ENCODE measurements around the gene KYAT1.

The KYAT1 gene

DNA sequence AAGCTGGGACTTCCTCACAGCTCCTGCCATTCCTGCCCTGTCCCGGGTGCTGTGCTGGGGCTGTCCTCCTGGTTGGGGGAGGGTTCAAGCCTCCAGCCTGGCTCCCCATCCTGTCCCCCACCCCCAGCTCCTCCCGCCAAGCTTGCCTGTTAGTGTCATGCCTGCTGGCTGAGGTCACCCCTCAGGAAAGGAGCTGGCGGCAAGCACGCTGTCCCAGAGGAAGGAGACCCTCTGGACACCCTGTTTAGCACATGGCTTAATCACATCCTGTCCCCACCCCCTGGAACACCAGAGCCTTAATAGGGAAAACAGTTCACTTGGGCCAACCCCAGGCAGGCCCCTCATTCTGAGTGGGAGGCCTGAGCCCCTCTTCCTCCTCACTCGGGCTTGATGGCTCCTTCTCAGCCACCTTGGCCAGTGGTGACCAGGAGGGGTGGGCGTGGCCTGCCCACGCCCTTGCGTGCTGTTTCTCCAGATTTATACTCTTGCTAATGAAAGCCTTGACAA, 29.8 kb upstream of the KYAT1 start:
- DNase-seq = no peak
- in situ Hi-C loops (cut with HindIII; ENCODE audit: low pct_ligation_motif_present, low pct_unique_long_range_greater_than_20kb, low sequenced_read_pairs) = no loop called here

DNA sequence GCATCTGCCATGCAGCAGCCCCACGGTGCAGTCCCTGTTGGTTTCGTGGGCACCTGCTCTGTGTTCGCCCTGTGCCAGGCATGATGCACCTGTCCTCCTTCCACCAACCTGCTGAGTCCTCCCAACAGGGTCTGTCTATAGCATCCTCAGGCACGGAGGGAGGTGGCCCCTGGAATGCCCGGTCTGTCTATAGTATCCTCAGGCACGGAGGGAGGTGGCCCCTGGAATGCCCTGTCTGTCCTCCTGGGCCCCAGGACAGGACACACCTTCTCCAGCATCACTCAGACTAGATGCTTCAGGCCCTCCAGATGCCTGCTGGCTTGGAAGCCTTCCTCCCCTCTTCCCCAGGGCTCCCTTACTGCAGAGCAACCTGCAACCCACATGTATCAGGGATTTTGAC, 29.2 kb upstream of the KYAT1 start:
- in situ Hi-C loops (cut with HindIII; ENCODE audit: low pct_ligation_motif_present, low pct_unique_long_range_greater_than_20kb, low sequenced_read_pairs) = no loop called here
- no peak for DNase-seq

DNA sequence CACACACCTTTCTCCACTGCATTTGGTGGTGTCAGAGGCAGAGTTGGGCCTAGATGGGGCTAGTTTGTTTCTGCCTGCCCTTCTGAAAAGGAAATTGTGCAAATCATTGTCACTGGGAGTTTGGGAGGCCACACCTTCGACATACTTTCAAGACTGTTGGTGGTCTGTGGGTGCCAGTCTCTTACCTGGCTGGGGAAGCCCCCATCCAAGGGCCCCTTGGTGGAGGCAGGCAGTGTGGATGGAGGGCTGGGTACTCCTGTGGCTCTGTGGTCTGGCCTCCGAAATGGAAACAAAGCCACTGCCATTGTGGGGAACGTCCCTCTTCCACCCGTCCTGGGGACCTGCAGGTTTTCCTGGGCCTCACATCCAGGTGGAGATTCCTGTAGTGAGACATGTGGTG, 28.1 kb upstream of the KYAT1 start:
- in situ Hi-C loops (cut with HindIII; ENCODE audit: low pct_ligation_motif_present, low pct_unique_long_range_greater_than_20kb, low sequenced_read_pairs) = no loop called here
- DNase-seq = no peak

DNA sequence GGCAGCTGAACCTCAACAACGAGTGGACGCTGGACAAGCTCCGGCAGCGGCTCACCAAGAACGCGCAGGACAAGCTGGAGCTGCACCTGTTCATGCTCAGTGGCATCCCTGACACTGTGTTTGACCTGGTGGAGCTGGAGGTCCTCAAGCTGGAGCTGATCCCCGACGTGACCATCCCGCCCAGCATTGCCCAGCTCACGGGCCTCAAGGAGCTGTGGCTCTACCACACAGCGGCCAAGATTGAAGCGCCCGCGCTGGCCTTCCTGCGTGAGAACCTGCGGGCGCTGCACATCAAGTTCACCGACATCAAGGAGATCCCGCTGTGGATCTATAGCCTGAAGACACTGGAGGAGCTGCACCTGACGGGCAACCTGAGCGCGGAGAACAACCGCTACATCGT, 26.6 kb upstream of the KYAT1 start:
- no peak for DNase-seq
- in situ Hi-C loops (cut with HindIII; ENCODE audit: low pct_ligation_motif_present, low pct_unique_long_range_greater_than_20kb, low sequenced_read_pairs) = no loop called here

DNA sequence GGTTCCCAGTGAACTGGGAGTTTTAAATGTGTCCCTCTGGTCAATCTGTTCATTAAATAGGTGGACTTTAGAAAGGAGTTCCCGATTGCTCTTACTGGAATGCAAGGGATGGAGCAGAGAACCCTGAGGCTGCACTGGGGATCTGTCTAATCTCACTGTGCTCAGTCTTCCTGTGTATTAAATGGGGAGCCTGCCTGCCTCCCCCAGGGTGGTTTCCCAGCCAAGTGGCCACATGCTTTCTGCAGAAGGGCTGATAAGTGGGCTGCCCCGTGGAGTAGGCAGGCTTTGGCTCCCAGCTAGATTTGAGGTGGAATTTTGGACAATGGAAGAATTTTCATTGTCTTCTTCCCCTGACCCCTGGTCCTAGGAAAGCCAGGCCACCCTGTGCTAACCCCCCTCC, 25.0 kb upstream of the KYAT1 start:
- in situ Hi-C loops (cut with HindIII; ENCODE audit: low pct_ligation_motif_present, low pct_unique_long_range_greater_than_20kb, low sequenced_read_pairs) = no loop called here
- DNase-seq = no peak

DNA sequence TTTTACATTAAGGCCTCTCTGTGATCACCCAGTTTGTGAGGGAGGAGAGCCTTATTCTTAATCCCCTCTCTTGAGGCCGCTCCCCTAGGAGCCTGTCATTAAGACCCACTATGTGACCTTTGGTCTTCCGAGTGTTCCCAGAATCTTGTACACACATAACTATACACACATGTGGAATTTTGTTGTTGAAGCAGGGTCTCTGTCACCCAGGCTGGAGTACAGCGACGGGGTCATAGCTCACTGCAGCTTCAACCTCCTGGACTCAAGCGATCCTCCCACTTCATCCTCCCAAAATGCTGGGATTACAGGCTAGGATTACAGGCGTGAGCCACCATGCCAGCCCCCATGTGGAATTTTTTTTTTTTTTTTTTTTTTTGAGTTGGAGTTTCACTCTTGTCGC, 24.2 kb upstream of the KYAT1 start:
- no peak for DNase-seq
- in situ Hi-C loops (cut with HindIII; ENCODE audit: low pct_ligation_motif_present, low pct_unique_long_range_greater_than_20kb, low sequenced_read_pairs) = no loop called here

DNA sequence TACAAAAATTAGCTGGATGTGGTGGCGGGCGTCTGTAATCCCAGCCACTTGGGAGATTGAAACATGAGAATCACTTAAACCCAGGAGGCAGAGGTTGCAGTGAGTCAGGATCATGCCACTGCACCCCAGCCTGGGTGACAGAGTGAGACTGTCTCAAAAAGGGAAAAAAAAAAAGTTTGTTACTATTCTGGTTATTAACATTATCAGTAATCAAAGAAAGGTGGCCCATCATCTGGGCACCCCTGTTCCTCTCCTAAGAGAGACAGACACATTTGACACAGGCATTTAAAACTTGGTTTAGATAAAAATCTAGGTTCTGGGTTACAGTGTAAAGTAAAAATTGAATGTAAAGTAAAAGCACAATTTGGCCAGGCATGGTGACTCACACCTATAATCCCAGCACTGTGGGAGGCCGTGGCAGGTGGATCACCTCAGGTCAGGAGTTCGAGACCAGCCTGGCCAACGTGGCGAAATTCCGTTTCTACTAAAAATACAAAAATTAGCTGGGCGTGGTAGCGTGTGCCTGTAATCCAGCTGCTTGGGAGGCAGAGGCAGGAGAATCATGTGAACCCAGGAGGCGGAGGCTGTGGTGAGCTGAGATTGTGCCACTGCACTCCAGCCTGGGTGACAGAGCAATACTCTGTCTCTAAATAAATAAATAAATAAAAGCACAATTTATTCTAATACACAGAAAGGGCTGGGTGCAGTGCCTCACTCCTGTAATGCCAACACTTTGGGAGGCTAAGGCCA, 22.3 kb upstream of the KYAT1 start:
- DNase-seq = no peak
- in situ Hi-C loops (cut with HindIII; ENCODE audit: low pct_ligation_motif_present, low pct_unique_long_range_greater_than_20kb, low sequenced_read_pairs) = no loop called here

DNA sequence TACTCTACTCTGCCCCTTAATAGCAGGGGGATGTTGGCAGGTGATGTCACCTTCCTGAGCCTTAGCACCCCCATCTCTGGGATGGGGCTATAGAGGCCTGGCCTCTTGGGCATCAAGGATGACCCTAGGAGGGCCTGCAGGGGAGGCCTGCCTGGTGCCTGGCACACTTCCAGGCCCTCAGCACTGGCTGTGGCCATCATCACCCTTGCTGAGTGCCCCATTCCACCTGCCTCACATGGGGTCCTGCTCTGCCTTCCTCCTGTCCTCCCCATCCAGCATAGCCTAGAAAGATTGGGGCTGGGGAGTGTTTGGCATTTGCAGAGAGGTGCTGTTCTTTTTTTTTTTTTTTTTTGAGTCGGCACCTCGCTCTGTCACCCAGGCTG, 21.3 kb upstream of the KYAT1 start:
- no peak for DNase-seq
- in situ Hi-C loops (cut with HindIII; ENCODE audit: low pct_ligation_motif_present, low pct_unique_long_range_greater_than_20kb, low sequenced_read_pairs) = no loop called here

DNA sequence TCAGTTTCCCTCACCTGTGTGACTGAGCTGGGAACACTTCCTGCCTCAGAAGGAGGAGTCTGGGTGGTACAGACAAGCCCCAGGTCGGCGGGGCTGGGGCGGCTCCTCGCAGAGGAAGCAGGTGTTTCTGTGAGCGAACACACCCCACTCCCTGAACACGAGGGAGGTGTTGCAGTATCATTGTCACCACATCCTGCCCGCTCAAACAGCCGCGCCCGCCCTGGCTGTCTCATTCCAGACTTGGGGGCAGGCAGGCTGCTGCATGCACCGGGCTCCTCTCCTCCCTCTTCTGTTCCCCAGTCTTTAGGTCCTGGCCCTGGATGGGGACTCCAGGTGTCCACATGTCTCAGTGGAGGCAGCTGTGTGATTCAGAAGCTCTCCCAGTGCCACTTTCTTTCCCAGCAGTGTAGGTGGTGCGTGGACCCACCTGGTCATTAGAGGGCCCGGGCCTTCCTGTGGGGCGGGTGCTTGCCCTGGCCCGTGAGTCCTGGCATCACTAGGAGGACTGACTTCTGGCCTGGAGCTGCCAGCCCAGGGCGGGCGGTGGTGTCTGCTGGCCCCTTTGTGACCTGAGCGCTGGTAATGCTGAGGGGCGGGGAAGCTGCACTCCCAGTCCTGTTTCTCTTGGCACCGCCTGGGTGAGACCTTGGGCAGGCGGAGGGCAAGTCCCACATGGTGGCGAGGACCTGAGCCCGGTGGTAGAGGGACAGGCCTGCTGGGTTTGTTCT, 20.8 kb upstream of the KYAT1 start:
- in situ Hi-C loops (cut with HindIII; ENCODE audit: low pct_ligation_motif_present, low pct_unique_long_range_greater_than_20kb, low sequenced_read_pairs) = no loop called here
- no peak for DNase-seq

DNA sequence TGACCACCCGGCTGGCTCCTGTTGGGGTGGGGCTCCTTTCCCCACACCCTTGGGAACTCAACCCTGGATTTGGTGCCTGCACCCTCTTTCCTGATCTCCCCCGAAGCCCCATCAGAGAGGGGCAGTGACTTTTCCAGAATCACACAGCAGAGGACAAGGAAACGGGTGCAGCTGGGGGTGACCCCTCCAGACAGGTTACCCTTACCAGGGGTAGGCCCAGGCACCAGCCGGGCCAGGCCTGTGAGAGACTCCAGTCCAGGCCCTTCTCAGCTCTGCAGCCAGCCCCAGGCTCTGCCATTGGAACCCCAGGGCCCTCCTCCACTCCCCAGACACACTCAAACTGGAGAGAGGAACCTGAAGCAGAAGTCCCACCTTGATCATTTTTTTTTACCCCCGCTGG, 20.1 kb upstream of the KYAT1 start:
- DNase-seq = no peak
- in situ Hi-C loops (cut with HindIII; ENCODE audit: low pct_ligation_motif_present, low pct_unique_long_range_greater_than_20kb, low sequenced_read_pairs) = no loop called here

DNA sequence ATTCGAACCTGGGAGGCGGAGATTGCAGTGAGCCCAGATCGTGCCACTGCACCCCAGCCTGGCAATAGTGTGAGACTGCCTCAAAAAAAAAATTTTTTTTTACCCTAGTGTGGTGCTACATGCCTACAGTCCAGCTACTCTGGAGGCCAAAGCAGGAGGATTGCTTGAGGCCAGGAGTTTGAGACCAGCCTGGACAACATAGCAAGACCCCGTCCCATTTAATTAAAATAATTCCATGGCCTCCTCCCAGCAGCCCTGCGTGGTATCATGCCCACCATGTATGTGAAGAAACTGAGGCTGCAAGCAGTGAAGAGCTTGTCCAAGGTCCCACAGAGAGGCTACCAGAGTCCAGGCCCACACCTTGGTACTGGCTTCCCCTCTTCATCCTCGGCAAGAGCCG, 19.6 kb upstream of the KYAT1 start:
- in situ Hi-C loops (cut with HindIII; ENCODE audit: low pct_ligation_motif_present, low pct_unique_long_range_greater_than_20kb, low sequenced_read_pairs) = no loop called here
- no peak for DNase-seq

DNA sequence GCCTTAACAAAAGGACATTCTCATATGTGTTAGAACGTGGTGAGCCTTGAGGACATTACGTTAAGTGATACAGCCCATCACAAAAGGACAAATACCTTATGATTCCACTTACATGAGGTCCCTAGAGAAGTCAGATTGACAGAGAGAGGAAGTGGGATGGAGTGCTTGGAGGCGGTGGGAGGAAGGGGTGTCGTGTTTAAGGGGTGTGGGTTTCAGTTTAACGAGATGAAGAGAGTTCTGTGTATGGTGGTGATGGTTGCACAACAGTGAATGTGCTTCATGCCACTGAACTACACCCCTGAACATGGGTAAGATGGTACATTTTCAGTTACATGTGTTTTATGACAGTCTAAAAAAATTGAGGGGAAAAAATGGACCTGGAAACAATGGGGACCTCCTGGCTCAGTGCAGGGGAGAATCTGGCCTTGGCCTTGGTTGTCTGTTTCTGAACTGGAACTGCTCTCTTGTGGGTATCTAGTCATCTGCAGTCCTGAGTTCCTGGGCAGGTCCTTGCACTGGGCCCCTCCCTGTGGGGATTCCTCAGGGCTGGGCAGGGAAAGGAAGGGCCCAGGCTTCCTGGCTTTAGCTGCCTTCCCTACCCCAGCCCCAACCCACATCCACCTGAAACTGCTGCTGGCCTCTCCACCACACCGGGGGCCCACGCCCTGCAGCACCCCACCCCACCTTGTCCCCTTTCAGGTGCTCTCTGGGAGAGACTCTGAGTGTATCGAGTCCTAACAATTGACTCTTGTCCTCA, 18.0 kb upstream of the KYAT1 start:
- in situ Hi-C loops (cut with HindIII; ENCODE audit: low pct_ligation_motif_present, low pct_unique_long_range_greater_than_20kb, low sequenced_read_pairs) = no loop called here
- DNase-seq = no peak

DNA sequence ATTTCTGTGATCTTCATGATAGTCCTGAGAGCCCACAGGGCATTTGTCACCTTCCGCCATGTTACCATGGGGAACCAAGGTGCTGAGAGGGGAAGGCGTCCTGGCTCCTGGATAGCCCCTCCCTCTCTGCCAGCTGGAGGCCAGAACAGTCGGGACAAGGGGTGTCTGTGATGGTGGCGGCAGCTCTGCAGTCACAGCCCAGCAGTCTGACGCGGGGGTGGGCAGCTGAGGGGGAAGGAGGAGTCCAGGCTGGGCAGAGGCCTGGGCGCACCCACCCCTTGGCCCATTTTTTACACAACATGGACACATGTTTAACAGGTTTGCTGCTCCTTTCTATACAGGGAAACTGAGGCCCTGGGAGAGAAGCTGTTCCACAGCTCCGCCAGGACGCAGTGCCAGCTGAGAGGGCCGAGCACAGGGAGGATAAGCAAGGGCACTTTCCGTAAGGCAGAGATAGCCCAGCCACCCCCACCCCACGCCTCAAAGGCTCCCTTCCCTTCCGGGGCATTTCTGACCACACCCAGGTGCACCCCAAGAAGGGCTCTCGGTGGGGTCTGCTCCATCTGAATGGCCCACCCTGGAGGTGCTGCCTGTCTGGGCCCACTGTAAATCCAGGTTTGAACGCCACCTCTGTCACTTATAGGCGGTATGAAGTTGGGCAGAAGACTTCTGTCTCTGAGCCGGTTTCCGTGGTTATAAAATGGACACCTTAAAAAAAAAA, 17.3 kb upstream of the KYAT1 start:
- in situ Hi-C loops (cut with HindIII; ENCODE audit: low pct_ligation_motif_present, low pct_unique_long_range_greater_than_20kb, low sequenced_read_pairs) = no loop called here
- DNase-seq = no peak

DNA sequence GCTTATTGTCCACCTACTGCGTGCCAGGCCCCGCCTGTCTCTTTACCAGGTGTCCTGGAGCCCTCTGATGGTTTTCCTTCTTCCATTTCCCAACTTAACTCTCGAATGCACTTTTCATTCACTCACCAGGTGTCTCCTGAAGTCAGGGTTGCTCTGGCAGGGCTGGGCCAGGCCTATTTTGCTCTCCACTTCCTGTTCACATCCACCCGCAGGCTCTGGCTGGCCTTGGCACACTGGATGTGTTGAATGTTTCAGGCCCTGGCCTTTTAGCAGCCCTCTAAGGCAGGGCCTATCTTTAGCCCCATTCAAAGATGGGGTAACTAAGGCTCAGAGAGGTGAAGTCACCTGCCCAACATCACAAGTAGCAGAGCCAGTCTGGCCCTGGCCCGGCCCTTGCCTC, 16.6 kb upstream of the KYAT1 start:
- DNase-seq = no peak
- in situ Hi-C loops (cut with HindIII; ENCODE audit: low pct_ligation_motif_present, low pct_unique_long_range_greater_than_20kb, low sequenced_read_pairs) = no loop called here

DNA sequence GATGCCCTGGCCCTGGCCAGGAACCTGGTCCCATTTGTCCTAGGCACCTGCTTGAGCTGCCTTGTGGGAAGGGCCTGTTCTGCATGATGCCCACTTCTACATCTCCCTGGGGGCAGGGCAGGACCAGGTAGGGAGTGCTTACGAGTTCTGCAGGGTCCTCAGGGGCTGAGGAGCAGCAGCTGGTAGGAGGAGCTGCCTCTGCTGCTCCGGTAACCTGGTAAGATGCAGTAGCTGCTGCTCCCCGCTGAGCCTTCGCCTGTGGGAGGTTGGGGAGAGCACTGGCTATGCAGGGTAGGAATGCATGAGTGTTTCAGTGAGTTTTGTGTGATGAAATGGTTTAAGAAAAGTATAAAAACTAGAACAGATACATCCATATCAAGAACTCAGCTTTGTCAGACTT, 13.8 kb upstream of the KYAT1 start:
- in situ Hi-C loops (cut with HindIII; ENCODE audit: low pct_ligation_motif_present, low pct_unique_long_range_greater_than_20kb, low sequenced_read_pairs) = no loop called here

DNA sequence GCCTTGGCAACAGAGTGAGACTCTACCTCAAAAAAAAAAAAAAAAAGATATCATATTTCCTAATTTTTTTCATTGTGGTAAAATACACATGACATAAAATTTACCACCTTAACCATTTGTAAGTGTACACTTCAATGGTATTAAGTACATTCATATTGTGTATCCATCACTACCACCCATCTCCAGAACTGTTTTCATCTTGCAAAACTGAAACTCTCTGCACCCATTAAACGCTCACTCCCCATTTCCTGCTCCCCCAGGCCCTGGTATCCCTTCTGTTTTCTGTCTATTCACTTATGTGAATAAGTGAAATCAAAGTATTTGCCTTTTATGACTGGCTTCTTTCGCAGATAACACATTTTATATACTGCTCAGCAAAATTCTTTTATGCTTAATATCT, 13.0 kb upstream of the KYAT1 start:
- no peak for DNase-seq
- in situ Hi-C loops (cut with HindIII; ENCODE audit: low pct_ligation_motif_present, low pct_unique_long_range_greater_than_20kb, low sequenced_read_pairs) = no loop called here

More for the DNA sequence above, 13.8 kb upstream of the KYAT1 start:
- no peak for DNase-seq

DNA sequence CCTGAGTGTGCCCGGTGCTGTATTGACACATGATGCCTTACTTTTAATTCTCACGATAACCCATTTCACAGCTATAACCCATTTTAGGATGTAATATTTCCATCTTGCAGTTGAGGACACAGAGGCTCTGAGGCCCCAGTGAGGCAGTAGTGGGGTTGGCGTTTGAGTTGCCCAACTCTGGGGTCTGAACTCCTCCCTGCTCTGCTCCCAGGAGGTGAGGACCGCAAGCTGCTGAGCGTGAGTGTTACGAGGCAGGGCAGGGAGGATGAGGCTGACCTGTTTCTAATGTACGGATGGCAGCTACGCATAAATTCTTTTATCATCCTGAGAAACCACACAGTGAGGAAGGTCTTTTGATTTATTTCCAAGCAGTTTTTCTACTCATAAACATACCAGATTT, 11.6 kb upstream of the KYAT1 start:
- in situ Hi-C loops (cut with HindIII; ENCODE audit: low pct_ligation_motif_present, low pct_unique_long_range_greater_than_20kb, low sequenced_read_pairs) = no loop called here
- no peak for DNase-seq

DNA sequence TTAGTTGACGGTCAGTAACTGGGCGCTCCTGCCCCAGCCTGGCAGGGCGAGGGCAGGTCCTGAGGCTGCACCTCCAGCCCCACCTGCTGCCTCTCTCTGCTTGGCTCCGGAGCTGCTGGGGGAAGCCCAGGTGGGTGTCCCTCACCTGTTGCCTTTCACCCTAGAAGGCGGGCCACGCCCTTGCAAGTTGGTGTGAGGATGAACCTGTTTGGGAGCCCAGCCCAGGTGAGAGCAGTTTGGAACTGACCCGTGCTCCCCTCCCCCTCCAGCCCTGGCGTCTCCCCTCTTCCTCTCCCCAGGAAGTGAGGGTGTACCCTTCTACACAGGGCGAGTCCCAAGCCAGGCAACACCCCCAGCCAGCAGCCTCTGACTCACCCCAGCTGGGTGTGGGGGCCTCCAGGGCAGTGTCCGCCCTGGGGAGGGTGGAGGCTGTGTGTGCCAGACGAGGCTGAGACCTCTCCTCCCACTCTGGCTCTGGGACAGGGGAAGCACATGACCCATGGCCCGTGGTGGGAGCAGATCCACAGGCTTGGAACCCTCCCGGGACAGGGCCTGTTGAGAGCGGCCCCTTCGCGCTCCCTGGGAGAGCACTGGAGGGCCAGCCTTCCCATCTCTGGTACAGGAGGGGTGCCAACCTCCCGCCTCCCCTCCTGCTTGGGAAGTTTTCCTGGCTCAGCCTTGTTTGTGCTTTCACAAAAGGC, 10.6 kb upstream of the KYAT1 start:
- DNase-seq = no peak

More for the DNA sequence above, 10.6 kb upstream of the KYAT1 start:
- in situ Hi-C loops (cut with HindIII; ENCODE audit: low pct_ligation_motif_present, low pct_unique_long_range_greater_than_20kb, low sequenced_read_pairs) = no loop called here
